ENCODE results near the gene CSTF1.
A peak's percentile ranks its signal among the peaks of the same experiment; 100 is the strongest.
"Not testable (repeated sequence)": the region's sequence is repeated elsewhere in the genome, so short reads cannot be mapped to it uniquely, and the experiment has no call there.

CSTF1 gene

DNA sequence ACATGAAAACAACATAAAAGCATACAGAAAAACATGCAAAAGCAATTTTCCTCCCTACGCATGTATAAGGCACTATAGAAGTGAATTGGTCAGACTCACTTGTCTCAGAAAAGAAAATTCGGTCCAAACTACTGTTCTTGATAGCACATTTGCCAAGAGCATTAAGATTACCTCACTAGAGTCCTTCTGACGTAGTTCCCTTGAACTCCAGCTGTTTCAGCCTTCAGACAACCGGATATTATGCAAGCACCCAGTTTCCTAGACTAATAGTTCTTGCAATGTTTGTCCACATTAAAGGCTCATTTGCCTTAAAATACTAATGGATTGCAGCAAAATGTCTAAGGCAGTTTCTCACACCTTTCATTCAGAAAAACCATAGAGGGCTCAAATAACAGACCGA, 17.1 kb downstream of the CSTF1 start:
- no peak for DNase-seq (ENCODE audit: low spot score)

DNA sequence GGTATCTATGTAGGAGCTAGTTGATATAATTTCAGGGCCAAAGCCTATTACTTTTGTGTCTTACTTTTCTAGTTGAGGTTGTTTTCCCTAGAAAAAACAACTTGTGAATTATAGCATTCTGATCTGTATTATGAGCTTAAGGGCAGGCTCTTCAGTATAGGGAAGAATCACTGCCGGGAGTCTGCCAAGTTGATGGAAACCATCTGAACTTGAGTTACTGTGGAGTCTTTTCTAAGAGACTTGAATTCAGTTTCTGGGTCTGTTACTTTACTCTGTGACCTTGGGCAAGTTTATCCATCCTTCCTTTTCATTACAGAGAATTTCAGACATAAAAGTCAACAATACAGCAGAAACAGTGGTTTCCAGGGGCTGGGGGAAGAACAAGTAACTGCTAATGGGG, 17.5 kb downstream of the CSTF1 start:
- DNase-seq (ENCODE audit: low spot score) = no peak

DNA sequence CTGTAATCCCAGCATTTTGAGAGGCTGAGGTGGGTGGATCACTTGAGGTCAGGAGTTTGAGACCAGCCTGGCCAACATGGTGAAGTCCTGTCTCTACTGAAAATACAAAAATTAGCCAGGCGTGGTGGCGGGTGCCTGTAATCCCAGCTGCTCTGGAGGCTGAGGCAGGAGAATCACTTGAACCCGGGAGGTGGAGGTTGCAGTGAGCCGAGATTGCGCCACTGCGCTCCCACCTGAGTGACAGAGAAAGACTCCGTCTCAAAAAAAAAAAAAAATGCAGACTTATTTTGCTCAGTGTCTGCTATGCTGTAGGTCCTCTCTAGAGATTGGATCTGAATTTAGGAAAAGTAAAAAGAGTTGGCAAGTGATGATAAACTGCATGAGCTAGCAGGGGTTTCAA, 18.8 kb downstream of the CSTF1 start:
- not testable (repeated sequence) for DNase-seq (ENCODE audit: low spot score)

DNA sequence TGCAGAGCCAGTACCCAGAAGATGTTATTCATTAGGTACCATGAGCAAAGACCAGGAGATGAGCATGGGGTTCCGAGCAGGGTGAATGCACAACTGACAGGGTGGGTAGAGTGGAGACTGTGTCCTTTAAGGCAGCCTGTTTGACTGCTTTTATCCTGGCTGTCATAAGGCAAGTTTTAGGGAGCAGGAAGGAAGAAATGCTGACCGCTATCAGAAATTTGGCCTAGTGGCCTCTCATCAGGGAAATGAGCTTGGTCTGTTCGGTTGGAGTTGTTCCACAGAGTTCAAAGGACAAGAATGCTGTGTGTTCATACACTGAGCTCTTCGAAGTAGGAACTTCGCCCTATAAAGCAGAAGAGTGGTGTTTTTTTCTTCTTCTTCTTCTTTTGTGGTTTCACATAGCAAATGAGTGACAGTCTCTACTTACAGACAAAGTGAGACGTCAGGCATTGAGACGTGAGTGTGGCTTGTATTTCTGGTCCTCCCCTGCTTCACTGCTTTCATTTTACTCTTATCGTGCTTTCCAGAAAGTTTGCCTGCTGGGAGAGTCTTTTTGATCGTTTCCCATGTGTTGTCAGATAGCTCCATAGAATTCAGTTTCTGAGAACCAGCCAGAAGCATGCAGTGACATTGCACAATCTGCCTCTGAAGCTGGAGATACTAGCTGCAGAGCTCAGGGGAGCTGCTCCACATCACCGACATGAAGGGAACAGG, 19.5 kb downstream of the CSTF1 start, which contains the start of gene CASS4:
CASS4 (plus strand) TSS at position 502 of the 714 bp plus-strand sequence; CDS start at position 701, 199 bp downstream.
- DNase-seq (ENCODE audit: low spot score) = peak; percentile 93

DNA sequence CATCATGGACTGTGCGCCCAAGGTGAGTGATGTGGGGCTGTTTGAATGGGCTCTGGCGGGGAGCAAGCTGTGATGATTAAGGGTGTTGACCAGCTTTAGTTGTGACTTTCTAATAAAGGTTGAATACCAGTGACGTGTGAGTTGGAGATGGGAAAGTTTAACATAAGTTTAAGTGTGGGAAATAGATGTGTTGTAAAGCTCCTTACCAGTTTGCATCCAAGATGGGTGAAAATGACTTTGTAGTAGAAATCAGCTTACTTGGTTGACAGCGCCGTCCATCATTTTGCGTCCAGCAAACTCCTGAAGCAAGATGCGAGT, 20.0 kb downstream of the CSTF1 start:
- DNase-seq (ENCODE audit: low spot score) = no peak

DNA sequence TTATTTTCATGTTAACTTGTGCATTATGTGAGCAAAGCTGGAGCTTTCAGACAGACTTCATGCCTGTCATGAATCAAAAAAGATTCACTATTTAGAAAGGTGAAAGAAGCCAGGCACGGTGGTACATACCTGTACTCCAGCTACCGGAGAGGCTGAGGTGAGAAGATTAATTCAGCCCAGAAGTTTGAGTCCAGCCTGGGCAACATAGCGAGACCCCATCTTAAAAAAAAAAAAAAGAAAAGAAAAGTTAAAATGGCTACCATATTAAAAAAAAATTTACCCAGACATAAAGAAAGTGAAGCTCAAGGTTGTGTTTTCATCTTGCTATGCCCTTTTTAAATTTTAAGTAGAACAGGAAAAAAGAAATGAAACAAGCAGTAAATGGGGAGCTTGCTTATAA, 20.5 kb downstream of the CSTF1 start:
- no peak for DNase-seq (ENCODE audit: low spot score)

DNA sequence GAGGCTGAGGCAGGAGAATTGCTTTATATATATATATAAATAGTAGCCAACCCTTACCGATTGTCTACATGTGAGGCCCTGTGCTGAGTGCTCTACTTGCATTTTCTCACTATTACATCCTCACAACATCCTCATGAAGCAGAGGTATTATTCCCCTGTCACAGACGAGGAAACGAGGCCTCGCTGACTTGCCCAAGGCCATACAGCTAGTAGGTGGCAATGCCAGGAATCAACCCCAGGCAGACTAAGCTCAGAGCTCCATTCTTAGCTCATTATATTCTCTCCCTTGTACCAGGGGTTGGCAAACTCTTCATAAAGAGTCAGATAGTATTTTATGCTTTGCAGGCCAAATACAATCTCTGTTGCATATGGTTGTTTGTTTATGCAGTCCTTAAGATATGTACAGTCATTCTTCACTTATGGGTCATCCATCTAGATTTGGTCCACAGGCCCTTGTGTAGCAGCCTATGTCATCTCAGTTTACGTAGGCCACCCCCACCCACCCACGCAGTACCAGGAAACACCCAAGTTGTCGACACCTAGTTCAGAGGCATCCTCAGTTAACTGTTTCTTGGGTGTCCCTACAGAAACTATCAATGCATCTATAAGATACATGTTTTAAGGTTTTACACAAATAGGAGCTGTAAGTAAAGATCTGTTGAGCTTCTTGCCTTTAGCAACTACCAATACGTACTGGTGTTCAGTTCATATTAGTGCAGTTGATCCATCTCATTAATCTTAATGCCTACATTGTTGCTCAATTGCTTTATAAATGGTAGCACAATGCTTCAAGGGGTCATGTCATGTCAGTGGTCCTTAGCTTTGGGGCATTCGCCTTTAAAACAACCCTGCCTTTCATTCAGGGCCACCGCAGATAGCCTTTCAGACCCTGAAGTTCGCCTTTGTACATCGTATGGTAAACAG, 22.7 kb downstream of the CSTF1 start:
- peak; percentile 67 for DNase-seq (ENCODE audit: low spot score)

DNA sequence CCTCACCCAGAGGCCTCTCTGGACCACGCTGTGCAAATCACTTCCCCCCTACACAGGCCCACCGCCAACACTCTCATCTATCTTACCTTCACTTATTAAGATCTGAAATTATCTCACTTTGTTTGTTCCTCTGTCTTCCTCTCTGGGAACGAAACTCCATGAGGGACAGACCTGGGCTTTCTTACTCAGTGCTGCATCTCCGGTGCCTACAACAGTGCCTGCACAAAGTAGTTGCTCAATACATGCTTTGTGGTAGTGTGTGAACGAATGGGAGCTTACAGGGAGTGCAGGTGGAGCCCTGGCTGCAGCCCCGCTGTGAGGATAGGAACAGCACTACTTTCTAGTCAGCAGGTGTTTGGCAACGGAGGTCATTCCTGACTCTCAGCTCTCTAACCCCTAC, 25.0 kb downstream of the CSTF1 start:
- no peak for DNase-seq (ENCODE audit: low spot score)

DNA sequence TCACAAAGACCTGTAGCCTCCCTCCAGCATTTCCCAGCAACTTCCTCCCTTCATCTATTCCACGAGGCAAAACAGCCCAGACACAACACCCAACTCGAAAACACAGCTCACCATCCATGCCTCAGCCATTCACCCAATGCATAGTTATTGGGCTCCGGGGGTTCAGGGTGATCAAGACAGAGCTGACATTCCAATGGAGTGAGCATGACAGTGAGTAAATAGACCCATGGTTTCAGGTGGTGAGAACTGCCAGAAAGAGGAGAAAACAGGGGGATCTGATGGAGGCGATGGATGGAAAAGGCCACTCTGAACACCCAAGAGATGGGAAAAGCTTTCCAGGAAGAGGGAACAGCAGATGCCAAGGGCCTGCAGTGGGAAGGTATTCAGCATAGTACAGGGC, 25.5 kb downstream of the CSTF1 start:
- DNase-seq (ENCODE audit: low spot score) = no peak

DNA sequence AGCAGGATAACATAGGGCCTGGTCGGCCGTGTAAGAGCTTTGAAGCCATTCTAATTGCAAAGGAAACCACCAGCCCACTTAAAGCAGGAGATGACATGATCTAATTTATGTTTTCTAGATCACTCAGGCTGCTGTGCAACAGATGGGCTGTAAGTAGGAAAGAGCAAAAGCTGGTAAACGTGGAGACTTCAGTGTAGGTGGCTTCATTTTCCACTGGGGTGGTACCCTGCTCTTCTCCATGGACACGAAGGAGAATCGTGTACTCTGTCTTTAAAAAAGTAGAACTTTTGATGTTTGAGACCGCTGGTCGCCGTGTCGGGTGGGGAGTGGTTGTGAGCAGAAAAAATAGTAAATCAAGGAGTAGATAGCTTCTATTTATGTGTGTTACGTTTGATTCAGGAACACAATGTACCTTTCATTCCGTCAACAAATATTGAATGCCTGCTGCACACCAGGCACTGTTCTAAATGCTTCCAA, 26.0 kb downstream of the CSTF1 start:
- no peak for DNase-seq (ENCODE audit: low spot score)

DNA sequence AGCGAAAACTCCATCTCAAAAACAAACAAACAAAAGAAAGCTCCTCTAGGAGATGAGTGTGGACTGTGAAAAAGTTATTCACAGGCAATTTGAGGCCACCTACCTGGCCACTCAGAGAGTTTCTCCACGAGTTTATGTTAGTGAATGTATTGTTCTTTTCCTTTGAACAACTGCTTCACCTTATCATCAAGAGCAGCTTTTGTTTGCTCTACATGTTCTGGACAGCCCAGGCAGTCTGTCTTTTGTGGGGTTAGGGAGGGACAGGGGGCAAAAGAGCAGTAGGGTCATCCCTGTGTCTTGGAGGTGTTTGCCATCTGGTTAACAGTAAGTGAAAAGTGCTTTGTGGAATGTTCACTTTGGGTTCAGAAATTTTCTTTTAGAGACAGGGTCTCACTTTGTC, 27.6 kb downstream of the CSTF1 start:
- no peak for DNase-seq (ENCODE audit: low spot score)

DNA sequence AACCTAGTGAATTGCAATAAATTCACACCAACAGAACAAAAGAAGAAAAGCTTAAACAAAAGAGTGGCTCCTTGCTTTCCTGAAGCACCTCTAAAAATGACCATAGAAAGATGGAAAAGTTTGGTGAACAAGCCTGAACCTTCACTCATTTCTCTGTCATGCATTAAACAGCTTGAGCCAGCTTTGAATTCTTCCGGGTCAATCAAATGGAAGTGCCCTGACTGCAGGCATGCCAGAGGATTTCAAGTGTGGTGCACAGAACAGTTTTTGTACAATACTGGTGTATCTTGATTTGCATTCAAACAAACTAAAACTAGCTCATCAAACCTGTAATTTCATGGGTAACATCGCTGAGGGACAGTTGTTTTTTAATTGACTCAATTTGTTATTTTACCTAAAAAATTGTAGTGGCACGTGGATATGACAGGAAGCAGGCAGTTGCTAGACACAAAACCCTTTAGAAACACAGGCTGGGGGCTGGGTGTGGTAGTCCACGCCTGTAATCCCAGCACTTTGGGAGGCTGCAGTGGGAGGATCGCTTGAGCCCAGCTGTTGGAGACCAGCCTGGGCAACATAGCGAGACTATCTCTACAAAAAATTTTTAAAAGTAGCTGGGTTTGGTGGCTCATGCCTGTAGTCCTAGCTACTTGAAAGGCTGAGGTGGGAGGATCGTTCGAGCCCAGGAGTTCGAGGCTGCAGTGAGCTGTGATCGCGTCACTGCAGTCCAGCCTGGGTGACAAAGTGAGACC, 28.7 kb downstream of the CSTF1 start:
- DNase-seq (ENCODE audit: low spot score) = no peak

DNA sequence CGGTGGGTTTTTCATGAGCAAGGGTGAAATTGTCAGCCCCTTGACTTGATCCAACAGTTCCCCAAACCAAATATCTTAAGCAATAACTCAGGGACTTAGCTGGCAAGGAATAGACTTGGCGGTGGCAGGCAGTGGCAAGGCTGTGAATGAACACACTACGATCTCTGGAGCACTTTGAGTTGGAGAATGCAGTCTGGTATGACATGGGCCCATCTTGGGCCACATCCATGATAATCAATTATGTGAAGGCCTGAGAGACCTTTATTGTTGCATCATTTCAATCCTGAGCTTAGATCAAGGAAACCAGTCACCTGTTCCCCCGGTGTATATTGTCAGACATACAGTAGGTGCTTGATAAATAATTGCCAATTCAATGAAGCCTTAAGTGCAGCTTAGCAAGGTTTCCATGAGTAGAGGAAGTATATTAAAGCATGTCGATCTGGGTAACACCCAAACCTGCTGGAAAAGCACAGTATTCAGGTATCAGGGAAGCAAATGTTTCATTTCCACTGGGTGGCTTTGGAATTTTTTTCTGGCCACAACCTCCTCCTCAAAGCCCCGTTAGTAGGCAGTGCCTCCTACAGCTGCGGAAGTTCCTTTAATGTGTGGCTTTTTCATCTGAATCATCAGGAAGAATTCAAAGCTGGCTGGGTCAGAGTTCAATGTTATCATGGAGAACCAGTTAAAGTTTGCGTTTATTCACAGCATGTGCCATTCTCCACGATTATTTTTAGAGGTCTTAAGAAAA, 29.8 kb downstream of the CSTF1 start:
- no peak for DNase-seq (ENCODE audit: low spot score)

DNA sequence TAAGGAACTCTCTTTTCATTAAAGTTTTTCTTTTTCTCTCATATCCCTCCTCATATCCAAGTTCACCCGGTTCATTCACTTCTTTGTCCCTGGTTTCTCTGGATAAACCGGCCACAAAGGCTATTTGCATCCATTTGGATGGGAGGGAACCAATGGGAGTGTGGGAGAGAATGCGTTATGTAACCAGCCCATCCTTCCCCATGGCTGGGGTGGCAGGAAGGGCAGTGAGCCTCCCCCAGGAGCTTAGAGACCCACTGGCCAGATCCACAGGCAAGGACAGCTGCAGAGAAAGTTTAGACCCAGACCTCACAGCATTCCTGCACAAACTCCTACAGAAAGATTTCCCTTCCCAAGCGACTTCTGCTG, 30.4 kb downstream of the CSTF1 start:
- DNase-seq (ENCODE audit: low spot score) = no peak

DNA sequence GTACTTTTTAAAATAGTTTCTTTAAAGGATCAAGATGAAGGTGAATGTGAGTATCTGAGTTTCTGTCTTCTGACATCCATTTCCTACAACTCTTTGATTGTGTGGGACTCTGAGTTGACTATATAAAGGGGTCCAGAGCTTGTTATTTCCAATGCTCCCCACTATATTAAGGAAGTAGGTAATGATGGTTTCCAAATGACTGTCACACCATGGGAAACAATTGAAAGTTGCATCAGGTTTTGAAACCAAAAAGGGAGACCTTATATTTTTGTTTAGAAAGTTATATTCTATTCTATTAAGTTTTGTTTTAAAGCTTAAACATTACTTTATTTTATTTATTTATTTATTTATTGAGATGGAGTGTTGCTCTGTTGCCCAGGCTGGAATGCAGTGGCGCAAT, 30.8 kb downstream of the CSTF1 start:
- DNase-seq (ENCODE audit: low spot score) = no peak

DNA sequence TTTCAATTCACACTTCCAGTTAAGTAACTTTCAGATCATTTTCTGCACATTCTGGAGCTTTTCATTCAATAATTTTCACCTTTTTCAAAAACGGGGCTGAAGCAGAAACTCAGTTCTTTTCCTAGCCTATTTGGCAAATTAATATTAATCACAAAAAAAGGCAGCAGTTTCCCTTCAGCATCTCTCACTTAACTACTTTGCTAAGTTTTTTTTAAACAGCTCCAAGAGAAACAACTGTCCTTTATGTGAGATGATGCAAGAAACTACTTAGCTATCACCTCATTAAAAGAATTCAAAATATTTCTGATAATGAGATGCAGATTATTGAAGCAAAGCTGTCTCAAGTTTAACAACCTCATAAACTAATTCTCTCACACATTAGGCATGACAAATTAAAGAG, 31.4 kb downstream of the CSTF1 start:
- no peak for DNase-seq (ENCODE audit: low spot score)

DNA sequence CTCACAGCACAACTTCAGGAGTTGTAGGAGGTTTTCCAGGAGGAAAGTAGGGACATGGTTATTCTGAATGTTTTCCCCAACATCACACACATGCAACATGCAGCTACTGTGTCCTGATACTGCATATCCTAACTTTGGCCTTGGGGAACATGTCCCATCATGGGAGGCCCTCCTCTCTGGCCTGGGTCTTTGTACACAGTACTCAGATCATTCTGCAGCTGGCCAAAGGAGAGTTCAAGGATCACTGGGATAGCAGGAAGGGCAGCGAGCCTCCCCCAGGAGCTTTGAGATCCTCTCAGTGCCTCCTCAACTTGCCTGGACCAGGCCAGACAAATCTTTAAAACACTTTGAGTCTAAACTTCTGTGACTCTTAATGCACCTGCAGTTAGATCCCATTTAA, 32.5 kb downstream of the CSTF1 start:
- DNase-seq (ENCODE audit: low spot score) = no peak

DNA sequence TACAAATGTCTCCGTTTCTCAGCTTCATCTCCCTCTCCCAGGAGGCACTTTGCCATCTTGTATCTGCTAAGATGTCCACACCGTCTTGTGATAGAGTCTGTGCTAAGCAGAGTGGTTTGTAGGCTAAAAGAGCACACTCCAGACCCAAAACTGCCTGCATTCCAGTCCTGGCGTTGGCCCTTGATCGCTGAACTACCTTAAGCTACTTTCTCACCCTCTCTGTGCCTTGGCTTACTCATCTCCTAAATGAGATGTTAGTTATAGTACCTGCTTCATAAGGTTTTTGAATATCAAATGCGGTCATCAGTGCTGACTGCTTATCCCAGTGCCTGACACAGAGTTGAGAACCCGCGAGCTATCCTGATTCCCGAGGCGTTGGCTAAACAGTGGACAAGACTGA, 33.6 kb downstream of the CSTF1 start:
- DNase-seq (ENCODE audit: low spot score) = no peak

DNA sequence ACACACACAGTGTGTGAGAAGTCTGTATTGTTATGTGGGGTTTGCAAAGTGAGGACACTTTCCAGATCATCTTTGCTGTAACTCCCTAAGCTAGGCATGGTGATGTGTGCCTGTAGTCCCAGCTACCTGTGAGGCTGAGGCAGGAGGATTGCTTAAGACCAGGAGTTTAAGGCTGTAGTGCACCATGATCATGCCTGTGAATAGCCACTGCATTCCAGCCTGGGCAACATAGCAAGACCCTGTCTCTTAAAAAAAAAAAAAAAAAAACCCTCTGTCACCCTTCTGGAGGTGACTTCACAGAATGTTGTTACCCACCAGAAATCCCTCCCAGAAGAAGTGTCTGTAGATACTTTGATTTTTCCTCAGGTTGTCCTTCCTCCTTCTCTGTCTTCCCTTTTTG, 34.5 kb downstream of the CSTF1 start:
- no peak for DNase-seq (ENCODE audit: low spot score)

DNA sequence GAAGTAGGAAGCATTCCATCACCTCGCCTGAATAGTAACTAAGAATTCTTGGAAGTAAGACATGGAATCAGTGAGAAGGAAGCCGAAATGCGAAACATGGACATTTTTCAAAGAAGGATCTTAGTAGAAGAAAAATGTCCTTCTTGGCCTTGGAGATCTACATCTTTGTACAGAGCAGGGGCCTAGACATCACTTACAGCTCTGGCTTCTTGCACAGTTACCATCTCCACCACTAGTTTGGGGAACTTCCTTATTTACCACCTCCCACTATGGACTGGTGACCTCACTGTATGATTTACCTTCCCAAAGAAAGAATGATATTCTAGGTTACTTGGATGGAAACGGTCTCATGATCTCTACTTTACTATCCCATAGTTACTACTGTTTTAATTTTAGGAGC, 35.4 kb downstream of the CSTF1 start:
- DNase-seq (ENCODE audit: low spot score) = no peak

DNA sequence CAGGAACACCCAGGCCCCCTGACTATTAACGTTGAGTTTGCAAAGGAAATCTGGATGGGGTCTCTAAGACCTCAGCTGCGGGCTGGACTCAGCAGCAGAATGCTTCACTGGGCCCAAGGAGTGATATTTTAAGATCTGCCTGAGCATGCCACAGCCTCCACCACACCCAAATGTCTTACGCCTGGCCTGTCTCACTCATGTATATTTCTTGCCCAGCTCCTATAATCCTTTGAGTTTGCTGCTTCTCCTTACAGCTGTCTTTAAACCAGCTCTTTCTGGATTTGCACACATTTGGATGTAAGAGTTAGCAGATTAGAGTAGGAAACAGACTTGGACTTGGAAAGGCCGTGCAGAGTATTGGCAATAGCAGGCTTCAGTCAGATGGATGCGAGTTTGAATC, 36.0 kb downstream of the CSTF1 start:
- DNase-seq (ENCODE audit: low spot score) = no peak

DNA sequence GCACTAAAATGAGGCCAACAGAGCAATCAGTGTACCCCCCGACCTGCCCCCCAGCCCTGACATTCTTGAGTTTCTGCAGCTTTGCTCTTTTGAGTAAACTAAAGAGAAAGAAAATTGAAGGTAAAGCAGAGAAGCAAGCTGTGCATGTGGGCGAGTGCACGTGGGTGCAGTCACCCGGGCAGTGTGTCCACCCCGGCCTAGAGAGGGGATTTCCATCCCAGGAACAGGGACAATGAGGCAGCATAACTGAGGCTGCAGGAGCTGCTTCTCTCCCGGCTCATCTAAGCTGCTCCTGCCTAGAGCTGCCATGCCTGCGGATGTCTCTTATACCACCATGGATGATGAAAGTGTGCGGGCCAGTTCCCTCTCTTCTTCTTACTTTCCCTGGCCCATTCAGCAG, 36.4 kb downstream of the CSTF1 start:
- no peak for DNase-seq (ENCODE audit: low spot score)
